HL-60/S4 (cell line): Measurements from ENCODE around the gene ANKS1B.
"Not testable (repeated sequence)": the region's sequence is repeated elsewhere in the genome, so short reads cannot be mapped to it uniquely, and the experiment has no call there.

Experiments used
- in situ Hi-C: fragments of 300-500 bp; cut with MboI; formaldehyde crosslinking; loops from 2 replicates; pipeline ENCODE4 v1.14.3; 2022; ENCODE audit warnings: low sequenced_read_pairs

The ANKS1B gene

DNA sequence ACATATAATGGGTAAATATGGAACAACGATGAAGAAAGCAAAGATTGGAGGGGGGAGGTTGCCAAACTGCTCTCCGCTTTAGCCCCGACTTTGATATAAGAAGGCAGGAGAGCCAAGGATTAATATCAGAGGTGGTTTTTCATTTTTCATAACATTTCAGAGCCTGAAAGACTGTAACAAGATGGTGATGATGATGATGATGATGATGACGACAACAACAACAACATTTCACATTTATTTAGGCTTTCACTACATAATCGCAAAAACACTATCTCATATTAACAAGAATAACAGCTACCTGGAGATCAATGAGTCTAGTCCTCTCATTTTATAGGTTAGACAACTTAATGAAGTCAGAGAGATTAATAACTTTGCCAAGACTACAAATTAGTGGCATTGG lies 86.1 kb downstream of the ANKS1B start:
- in situ Hi-C loops, result no loop called here

DNA sequence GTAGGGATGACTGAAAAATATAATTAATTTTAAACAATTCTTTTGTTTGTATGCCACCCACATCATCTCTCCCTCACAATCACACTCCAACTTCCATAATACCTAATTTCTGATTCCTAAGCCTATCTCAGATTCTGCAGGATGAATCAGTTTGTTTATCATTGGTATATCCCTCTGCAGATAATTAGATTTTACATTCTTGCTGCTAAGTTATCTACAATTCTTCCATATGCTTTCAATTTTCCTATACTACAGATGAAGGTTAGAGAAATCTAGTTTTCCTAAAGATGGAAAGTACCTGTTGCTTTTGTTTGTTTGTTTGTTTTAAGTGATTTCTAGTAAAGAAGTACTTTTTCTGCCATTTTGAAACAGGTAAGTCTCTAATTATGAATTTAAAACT lies 105.3 kb downstream of the ANKS1B start:
- in situ Hi-C loops, result no loop called here

DNA sequence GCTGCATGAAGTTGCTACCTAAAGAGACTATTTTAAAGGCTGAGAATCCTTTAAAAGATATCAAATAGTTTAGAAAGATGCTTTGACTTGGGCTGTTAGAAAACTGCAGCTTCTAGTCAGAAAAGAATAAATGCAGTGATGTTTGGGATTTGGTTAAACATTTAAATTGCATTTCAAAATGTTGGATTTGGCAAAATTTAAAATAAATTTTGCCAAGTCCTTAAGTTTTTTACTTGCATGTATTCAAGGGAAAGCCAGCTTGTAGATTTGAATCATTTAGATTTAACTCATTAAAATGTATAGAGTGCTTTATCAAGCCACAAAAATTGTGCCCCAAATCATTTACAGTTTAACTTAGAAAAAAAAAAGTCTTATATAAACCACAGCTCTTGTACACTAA lies 109.7 kb downstream of the ANKS1B start:
- in situ Hi-C loops, result no loop called here

DNA sequence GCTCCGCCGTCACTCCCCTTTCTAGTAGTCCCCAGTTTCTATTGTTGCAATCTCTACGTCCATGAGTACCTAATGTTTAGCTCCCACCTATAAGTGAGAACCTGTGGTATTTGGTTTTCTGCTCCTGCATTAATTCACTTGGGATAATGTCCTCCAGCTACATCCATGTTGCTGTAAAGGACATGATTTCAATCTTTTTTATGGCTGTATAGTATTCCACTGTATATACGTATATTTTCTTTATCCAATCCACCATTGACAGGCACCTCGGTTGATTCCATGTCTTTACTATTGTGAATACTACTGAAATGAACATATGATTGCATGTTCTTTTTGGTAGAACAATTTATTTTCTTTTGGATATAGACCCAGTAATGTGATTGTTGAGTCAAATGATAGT lies 114.7 kb downstream of the ANKS1B start:
- in situ Hi-C loops, result no loop called here

DNA sequence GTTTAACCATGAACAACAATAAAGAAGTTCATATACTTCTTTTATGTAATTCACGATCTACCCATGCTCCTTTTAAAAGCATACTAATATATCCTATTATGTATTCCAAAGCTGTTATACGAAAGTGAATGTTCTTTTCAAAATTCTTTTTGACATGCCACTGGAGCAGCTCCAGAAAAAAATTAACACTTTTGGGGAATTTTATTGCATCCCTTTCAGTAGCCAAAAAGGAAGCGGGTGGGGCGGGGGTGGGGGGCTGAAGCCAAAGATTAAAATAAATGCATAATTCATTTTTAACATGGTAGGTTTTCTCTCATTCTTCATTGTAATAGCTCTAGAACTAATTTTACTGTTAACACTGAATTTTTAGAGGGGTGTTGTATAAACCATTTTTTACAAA lies 123.0 kb downstream of the ANKS1B start:
- in situ Hi-C loops, result no loop called here

DNA sequence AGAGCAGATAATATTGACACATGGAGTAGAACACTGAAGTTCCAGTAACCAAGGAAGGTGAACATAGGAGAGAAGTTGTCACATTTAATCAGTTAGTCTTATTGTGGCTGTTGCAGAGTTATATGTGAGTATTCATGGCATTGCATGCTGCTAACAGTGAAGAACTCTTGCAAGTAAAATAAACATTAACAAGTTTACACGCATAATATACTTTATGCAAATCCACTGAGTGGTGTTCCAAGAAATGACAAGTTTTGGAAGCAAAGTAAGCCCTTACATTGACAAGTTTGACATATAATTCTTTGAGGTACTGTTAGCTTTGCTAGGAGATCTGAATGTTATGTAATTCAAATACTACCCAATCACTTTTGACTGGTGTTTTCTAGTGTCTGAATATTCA lies 125.6 kb downstream of the ANKS1B start:
- in situ Hi-C loops, result no loop called here

DNA sequence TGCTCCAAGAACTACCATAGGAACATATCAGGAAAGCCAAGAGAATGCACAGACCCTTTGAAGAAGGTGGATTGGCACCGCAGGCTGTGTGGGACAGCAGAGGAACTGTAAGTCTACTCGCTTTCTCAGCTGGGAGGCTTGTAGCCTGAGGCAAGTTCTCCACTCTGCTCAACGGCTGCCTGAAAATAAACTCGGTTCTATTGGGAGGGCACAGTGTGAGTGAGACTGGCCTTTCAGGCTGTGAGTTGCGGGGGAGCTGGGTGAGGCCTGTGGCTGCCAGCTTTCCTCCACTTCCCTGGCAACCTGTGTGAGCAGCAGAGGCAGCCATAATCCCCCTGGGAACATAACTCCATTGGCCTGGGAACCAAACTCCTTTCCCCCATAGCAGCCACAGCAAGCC lies 132.1 kb downstream of the ANKS1B start:
- in situ Hi-C loops, result no loop called here

DNA sequence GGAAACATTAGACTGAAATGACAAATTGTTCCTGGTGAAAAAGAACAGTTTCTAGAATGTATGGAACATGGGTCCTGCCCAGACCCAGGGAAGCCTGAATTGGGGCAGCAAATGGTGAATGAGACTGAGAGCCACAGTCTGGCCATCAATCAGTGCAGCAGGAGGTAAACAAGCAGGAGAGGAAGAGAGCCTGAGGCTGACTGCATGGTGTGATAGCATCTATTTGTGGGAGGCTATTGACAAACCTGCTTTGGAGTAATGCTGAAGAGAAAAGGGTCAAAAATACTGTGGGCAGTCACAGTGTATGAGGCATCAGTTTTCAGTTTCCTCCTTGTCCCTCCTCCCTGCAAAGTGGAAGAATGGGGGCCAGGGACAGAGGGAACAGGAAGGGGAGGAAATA lies 136.8 kb downstream of the ANKS1B start:
- in situ Hi-C loops, result no loop called here

DNA sequence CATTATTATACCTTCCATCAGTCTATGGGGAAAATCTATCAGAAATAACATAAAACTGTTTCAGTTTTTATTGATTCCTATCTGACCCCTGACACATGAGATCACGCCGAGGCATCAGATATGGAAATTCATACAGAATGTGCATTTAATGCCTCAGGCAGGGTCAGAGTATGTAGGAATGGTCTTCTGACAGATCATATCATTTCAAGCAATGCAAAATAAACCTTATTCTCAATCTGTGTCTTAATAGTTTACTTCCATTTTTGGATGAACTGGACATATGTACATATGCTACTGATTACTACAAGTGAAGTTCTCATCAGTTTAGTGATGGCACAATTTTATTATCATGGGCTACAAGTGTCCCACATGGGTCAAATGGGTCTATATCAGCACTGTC lies 150.0 kb downstream of the ANKS1B start:
- in situ Hi-C loops, result no loop called here

DNA sequence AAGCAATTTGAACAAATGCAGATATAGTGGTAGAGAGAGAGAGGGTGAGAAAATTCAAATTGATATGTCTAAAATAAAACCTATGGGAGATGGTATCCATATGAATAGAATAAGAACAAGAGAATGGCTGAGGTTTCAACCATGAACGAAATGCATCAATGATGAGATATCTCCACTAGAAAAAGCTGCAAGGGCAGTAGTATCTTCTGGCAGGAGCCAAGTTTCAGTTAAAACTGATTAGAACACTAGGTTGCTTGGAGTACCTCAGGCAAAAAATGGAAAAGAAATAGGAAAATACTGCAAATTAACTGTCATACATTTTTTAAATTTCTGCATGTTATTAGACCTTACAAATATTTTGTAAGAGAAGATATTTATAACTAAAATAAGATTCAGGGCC lies 151.3 kb downstream of the ANKS1B start:
- in situ Hi-C loops, result no loop called here

DNA sequence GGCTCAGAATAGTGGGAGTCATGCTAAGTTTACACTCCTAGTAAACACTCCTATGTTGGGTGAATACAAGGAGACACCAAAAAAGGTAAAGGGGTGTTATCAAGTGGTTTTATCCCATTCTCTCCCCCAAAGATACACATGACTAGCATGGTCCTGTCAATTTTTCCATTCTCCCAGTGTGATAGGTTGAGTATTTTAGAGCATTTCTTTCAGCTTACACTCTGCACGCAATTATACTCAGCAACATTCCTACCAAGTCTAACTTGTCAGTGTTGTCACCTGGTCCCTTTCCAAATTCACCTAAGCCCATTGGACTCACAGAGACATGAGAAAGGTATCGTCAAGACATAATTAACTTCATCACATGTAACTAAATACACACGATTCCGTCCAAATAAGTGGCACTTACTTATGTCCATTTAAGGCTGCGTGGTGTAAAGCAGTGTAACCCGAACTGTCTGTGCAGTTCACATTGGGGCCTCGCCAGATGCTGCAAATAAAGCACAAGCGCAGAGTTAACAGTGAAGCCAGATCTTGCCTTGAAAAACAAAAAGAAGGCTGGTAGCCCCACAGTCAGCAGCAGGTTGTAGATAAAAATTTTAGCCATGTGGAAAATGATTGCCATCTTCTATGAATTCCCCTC lies 159.7 kb downstream of the ANKS1B start:
- in situ Hi-C loops, result no loop called here

DNA sequence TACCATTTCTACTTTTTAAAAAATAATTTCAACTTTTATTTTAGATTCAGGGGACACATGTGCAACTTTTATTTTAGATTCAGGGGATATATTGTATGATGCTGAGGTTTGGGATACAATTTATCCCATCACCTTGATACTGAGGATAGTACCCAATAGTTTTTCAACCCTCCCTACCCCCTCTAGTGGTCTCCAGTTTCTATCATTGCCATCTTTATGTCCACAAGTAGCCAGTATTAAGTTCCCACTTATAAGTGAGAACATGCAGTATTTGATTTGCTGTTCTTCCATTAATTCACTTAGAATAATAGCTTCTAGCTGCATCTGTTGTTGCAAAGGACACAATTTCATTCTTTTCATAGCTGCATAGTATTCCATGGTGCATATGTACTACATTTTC lies 162.5 kb downstream of the ANKS1B start:
- in situ Hi-C loops, result no loop called here

DNA sequence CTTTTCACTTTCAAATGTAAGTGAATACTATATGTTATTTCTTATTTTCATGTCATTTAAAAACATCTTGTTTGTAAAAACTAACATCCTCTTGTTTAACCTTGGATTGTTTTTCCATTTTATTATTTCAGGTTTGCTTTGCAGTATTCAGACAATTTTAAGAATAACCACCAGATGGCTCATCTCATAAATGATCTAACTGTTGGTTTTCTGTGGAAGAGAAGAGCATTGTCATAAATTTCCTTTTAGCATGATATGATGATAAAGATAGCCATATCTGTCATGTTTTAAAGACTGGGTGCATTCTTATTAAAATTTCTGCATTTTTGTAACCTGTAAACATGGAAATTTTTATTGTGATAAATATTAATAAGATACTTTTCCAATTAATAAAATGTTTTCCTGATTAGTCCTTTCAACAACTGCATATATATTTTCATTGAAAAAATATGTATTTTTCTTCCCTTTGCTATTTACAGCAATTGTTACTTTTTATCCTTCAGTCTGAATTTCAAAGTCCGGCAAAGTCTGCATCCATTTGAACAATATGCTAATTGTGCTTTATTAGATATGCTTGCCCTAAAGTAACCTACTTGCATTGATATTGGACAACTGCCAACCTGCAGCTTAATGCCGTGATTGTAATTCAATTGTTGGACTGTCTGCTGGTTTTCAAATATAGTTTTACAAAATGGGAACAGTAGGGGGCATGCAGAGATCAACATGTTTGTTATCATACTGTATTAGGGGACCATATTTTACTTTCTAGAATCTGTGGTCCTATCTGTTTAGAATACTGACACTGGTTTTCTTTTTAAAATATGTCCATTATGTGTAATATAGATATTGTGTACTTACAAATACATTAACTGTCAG lies 173.8 kb downstream of the ANKS1B start:
- in situ Hi-C loops, result no loop called here

DNA sequence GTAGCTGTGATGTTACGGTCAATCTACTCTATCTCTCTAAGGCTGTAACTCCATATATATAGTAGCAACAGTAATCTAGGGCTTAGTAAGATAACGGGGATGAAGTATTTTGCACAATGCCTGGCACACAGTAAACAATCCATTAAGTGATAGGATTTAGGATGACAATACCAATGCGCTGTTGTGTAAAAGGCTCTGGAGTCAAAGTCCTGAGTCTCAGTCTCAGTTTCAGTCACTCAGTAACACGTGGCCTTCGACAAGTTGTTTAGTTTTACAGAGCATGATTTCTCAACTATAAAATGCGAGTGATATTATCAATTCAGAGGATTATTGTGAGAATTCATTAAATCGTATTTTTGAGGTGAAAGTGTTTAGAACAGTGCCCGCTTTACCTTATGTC lies 174.8 kb downstream of the ANKS1B start:
- in situ Hi-C loops, result no loop called here

DNA sequence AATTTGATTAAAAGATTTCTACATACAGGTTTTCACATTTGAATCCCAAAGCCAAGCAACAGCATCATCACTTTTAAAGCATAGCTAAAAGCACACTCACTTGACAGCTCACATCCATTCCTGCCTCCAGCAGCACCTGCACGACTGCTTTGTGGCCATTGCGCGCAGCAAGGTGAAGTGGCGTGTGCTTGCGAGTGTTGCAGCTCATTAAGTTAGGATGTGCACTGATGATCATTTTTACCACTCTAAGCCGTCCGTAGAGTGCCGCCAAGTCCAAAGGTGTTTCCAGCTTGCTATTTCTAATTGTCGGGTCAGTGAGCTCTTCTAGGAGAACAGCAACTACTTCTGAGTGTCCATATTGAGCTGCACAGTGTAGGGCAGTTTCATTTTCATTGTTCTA lies 178.4 kb downstream of the ANKS1B start:
- in situ Hi-C loops, result no loop called here

DNA sequence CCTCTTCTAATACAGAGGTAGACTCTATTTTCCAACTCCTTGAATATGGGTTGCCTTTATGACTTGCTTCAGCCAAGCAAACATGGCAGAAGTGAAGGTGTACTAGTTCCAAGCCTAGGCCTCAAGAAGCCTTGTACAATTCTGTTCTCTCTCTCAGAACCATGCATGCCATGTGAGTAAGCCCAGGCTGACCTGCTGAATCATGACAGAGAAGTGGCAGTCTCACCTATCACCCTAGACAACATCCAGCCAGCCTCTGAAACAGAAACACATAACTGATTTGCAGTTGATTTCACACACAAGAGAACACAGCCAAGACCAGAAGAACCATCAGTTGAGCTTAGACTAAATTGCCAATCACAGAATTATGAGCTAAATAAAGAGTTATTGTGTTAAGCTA lies 180.0 kb downstream of the ANKS1B start:
- in situ Hi-C loops, result no loop called here

DNA sequence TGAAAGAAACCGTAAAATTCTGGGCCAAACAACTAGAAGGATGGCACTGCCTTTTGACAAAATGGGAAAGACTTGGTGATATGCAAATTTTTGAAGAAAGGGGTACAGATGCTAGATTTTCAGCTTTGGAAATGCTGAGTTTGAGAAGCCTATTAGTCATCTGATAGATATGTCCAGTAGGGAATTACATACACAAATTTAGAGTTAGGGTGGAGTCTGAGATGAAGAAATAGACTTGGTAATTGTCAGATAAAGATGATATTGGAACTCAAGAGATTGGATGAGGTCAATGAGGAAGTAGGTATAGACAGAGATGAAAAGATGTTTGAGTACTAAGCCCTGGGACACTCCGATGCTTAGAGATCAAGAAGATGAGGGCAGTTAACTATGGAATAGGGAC lies 184.1 kb downstream of the ANKS1B start:
- in situ Hi-C loops, result no loop called here

DNA sequence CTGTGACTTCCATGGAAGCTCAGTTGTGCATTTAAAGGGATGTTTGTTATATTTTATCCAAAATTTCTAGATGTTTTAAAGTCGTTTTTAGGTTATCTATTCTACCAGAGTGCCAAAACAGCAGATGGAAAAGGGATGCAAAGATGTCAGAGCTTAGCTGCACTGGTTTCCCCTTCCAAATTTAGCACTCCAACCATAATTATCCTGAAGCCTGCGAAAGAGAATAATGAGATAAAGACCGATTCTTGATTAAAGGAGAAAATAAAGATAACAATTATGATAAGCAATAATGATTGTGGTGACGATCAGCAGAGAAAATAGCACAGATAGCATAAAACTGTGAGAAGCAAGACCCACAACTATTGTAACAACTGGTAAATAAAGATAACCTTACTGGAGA lies 186.8 kb downstream of the ANKS1B start:
- in situ Hi-C loops, result not testable (repeated sequence)

DNA sequence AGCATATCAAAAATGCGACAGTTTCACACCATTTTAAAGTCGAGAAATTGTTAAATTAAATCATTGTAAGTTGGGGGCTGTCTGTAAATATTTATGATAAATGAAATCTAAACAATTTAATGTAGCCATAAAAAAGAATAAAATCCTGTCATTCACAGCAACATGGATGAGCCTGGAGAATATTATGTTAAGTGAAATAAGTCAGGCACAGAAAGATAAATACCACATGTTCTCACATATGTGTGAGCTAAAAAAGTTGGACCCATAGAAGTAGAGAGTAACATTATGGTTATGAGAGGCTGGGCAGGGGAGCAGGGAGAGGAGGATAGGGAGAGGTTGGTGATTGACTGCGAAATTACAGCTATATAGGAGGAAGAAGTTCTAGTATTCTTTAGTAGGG lies 201.3 kb downstream of the ANKS1B start:
- in situ Hi-C loops, result no loop called here

DNA sequence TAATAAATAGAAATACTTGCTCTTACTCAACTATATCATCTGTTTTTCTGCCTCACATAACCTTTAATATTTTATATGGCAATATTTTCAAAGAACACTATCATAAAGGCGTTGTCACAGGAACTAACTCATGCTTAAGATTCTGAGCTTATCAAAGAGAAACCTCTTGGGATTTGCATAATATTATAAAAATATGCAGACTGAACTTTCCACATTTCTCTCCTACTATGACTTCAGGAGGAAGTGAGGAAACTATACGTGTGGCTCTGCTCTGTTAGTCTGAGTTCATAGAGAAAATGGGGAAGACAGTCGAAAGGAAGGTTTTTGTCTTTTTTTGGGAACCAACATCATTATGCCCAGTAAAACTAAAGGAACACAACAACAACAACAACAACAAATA lies 212.5 kb downstream of the ANKS1B start:
- in situ Hi-C loops, result no loop called here

DNA sequence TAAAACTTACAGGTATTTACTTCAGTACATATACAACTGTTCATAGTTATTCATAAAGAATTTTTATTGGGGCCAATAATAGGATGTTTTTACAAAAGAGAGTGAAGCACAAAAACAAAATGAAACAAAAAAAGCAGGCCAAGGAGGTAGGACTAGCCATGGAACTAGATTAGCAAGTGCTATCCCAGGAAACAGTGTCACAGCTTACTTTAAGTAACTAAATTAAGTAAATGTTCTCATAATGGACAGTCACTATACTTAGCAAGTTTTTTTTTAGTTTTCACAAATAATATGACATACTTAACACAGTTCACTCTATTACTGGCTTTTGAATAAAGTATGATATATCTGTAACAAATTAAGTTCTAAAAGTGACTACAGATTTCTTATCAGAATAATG lies 213.1 kb downstream of the ANKS1B start:
- in situ Hi-C loops, result no loop called here

DNA sequence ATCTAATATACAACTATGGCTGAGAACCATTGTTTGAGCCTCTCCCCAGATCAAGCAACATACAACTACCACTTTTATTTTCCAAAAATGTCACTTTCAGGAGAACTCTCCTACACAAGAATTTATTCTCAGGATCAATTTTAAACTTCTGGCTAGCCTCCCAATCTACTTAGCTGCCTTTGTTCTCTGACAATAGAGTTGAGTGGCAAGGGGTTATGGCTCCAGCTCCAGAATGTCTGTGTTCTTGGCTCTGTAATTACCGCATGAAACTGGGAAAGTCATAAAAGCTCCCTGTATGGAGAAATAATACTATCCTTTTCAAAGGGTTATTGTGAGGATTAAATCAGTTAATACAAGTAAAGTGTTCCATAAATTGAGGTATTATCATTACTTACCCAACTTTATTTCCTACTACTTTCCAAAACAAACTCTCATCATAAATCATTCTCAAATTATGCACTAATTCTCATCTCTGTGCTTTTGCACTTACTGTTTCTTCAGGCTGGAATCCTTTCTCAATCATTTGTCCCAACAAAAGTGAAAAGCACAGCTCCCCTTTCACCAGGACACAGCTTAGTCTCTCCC lies 215.2 kb downstream of the ANKS1B start:
- in situ Hi-C loops, result no loop called here
